ENCODE data around the gene ANXA10. TPM values are rescaled to one million over a fixed set of nuclear protein-coding genes. Genes with fewer than 3 reads are reported as not detected.

The ANXA10 gene
- total RNA-seq, 1 donor = not detected

- no peaks in the 10 kb centered on the region for H3K27me3 ChIP-seq (ENCODE audit: insufficient read depth, low read length)
- no peaks in the 10 kb centered on the region for H3K9me3 ChIP-seq (ENCODE audit: low read depth, low read length)
- no peaks in the 10 kb centered on the region for H3K4me1 ChIP-seq (ENCODE audit: insufficient read depth, low read length)
- no peak overlapping the region for H3K4me3 ChIP-seq (ENCODE audit: low read length)
Measured at GRCh38 chr4:168218645-168219044, 126.3 kb downstream of the ANXA10 start.

DNA sequence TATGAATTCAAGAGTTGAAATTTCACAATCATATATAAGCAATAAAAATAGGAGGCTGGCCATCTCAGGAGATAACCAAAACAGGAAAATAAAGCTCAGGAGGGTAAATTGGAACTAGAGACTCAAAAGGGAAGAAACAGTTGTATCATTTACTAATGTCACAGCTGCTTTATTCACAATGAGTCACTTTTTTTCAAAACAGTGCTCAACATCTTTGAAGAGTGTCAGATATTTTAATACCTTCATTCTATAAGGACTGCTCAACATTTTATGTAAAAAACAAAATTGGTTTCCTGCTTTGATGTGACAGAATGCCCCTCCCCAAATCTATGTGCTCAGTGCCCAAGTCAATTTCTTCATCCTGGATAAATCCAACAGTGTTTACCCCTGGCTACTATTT lies 128.6 kb downstream of the ANXA10 start:
- Histone ChIP-seq H3K9me3 (ENCODE audit: low read depth, low read length) (no peaks in the 10 kb centered on the region), H3K4me3 (ENCODE audit: low read length) (no peak overlapping the region), H3K4me1 (ENCODE audit: insufficient read depth, low read length) (no peaks in the 10 kb centered on the region), H3K27me3 (ENCODE audit: insufficient read depth, low read length) (no peaks in the 10 kb centered on the region)

GRCh38 chr4:168221301-168221700 lies 129.0 kb downstream of the ANXA10 start:
- Histone ChIP-seq H3K4me1 (ENCODE audit: insufficient read depth, low read length) (no peaks in the 10 kb centered on the region), H3K9me3 (ENCODE audit: low read depth, low read length) (no peaks in the 10 kb centered on the region), H3K4me3 (ENCODE audit: low read length) (no peak overlapping the region), H3K27me3 (ENCODE audit: insufficient read depth, low read length) (no peaks in the 10 kb centered on the region)

Other genes starting within 250 kb of the ANXA10 start
- 15.4 TPM for gene DDX60, start 226.2 kb downstream of the ANXA10 start, total RNA-seq

Data from mononuclear cell (primary cell).